ENCODE measurements around the gene DEFB129.

DNA sequence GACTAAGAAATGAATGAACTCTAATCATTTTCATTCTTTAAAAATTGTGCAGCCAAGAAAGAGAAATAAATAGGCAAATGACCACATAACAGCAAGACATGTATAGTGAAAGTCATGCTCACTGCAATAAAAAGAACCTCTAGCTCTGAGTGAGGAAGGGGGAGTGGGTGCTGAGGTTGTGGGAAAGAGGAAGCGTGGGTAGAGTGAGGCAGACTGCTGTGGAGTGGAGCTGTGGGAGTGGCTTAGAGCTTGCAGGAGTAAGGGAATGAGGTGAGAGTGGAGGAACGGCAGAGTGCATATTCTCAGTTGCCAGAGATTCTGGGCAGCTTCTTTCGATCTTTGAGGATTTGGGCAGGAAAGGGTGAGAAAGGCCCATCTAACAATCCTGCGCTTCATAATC is 10.4 kb downstream of the DEFB129 start:
- TF ChIP-seq RAD21 (IDR thresholded peaks at IDR 0.05): no peak
- TF ChIP-seq, protein P1, sequence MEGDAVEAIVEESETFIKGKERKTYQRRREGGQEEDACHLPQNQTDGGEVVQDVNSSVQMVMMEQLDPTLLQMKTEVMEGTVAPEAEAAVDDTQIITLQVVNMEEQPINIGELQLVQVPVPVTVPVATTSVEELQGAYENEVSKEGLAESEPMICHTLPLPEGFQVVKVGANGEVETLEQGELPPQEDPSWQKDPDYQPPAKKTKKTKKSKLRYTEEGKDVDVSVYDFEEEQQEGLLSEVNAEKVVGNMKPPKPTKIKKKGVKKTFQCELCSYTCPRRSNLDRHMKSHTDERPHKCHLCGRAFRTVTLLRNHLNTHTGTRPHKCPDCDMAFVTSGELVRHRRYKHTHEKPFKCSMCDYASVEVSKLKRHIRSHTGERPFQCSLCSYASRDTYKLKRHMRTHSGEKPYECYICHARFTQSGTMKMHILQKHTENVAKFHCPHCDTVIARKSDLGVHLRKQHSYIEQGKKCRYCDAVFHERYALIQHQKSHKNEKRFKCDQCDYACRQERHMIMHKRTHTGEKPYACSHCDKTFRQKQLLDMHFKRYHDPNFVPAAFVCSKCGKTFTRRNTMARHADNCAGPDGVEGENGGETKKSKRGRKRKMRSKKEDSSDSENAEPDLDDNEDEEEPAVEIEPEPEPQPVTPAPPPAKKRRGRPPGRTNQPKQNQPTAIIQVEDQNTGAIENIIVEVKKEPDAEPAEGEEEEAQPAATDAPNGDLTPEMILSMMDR (IDR thresholded peaks at IDR 0.05; ENCODE audit: low read depth, low read length, missing input control): no peak
- no peak for TF ChIP-seq FOXA1 (IDR thresholded peaks at IDR 0.05)
- TF ChIP-seq, protein P2, sequence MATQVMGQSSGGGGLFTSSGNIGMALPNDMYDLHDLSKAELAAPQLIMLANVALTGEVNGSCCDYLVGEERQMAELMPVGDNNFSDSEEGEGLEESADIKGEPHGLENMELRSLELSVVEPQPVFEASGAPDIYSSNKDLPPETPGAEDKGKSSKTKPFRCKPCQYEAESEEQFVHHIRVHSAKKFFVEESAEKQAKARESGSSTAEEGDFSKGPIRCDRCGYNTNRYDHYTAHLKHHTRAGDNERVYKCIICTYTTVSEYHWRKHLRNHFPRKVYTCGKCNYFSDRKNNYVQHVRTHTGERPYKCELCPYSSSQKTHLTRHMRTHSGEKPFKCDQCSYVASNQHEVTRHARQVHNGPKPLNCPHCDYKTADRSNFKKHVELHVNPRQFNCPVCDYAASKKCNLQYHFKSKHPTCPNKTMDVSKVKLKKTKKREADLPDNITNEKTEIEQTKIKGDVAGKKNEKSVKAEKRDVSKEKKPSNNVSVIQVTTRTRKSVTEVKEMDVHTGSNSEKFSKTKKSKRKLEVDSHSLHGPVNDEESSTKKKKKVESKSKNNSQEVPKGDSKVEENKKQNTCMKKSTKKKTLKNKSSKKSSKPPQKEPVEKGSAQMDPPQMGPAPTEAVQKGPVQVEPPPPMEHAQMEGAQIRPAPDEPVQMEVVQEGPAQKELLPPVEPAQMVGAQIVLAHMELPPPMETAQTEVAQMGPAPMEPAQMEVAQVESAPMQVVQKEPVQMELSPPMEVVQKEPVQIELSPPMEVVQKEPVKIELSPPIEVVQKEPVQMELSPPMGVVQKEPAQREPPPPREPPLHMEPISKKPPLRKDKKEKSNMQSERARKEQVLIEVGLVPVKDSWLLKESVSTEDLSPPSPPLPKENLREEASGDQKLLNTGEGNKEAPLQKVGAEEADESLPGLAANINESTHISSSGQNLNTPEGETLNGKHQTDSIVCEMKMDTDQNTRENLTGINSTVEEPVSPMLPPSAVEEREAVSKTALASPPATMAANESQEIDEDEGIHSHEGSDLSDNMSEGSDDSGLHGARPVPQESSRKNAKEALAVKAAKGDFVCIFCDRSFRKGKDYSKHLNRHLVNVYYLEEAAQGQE (IDR thresholded peaks at IDR 0.05): no peak

Measured in liver (tissue), 3 donors.